Activated T-cell treated with anti-CD3 and anti-CD28 coated beads, Interleukin-2, amount 50 U/mL, for 48 hours (primary cell): Measurements from ENCODE around the gene CSNK1D.

Experiments used
- DNase-seq, 2 experiments: peaks; one replicate each; pipeline ENCODE4 v3.0.0-alpha.2; 2020

The CSNK1D gene

GRCh38 chr17:82309656-82310570, 36.4 kb upstream of the CSNK1D start:
- no peak for DNase-seq

DNA sequence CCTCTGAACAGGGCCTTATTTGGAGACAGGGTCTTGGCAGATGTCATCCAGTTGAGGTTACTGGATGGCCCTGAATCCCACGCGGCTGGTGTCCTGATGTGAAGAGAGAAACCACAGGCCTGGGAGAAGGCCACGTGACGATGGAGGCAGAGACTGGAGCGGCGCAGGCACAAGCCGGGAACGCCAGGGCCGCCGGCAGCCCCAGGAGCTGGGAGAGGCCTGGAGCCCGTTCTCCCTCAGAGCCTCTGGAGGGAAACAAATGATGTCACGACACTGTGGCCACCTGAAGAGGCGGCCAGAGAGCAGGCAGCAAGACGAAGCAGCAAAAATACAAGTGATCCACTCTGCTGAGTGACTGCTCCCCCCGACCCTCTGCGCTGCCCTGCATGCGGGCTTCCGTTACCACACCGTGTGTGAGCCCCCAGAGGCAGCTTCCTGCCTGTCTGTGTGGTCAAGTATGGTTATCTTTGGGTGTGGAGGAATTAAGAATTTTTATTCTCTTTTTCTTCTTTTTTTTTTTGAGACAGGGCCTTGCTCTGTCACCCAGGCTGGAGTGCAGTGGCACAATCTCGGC, 32.3 kb upstream of the CSNK1D start:
- DNase-seq = peak in 1 of 2 experiments; percentile 42

DNA sequence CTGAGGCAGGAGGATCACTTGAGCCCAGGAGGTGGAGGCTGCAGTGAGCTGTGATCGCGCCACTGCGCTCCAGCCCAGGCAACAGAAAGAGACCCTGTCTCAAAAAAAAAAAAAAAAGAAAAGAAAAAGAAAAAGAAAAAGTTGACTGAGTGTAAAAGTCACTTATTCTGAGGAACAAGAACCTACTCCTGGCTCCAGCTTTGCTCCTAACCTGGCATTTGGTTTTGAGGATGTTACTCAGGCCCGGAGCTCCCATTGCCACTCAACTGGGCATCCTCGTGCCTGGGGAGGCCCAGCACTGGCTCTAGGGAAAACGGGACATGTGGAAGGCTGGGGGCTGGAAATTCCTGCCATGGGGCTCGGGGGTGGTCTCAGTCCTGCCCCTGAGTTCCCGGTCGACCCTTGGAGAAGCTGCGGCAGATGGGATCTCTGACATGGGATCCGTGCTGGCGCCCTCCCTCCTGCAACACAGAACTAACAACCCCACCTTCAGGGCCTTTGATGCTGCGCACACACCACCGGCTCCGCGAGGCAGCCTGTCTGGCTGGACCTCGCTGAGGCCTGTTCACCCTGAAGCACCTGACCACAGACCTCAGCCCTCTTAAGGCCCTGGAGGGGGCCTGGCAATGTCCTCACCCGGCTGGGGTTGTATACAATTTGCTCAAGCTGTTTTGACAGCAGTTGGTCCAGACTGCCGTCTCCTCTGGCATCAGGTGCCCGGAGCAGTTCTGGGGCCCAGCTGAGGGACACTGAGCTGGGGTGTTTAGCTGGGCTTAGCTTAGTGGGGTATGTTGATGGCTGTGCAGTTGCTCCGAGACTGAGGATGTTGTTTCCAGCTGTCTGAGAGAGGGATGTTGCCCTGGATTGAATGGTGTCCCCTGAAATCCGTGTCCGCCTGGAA, 31.6 kb upstream of the CSNK1D start:
- no peak for DNase-seq

- no peak for DNase-seq
These were observed 30.7 kb upstream of the CSNK1D start for GRCh38 chr17:82303944-82304808.

GRCh38 chr17:82302991-82303943, 29.8 kb upstream of the CSNK1D start:
- DNase-seq = peak; percentile 69 to 71

DNA sequence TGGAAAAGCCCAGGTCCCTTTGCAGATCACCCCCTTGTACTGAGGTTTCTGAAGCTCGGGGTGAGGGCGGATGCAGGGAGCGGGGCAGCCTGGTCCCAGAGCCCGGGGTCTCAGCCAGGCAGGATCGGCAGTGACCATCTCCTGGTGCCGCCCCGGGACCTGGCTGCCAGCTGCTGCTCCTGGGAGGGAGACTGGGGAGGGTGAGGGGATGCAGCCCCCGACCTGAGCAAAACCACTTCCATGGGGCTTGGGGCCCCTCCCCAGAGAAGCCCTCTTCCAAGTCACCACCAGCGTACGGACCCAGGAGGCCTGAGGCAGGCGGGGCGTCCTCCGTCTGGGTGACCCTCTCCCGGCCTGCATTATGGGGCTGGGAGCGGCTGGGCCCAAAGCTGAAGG, 29.1 kb upstream of the CSNK1D start:
- DNase-seq = no peak

- DNase-seq = peak; percentile 87
These were observed 28.5 kb upstream of the CSNK1D start for GRCh38 chr17:82301916-82302567.

GRCh38 chr17:82301300-82301915, 27.9 kb upstream of the CSNK1D start:
- DNase-seq = peak in 1 of 2 experiments; percentile 52

GRCh38 chr17:82300707-82301270, 27.3 kb upstream of the CSNK1D start:
- peak; percentile 85 to 86 for DNase-seq

- DNase-seq = no peak
These were observed 26.7 kb upstream of the CSNK1D start for GRCh38 chr17:82300228-82300627.

- DNase-seq = no peak
These were observed 26.0 kb upstream of the CSNK1D start for GRCh38 chr17:82299452-82299851.

DNA sequence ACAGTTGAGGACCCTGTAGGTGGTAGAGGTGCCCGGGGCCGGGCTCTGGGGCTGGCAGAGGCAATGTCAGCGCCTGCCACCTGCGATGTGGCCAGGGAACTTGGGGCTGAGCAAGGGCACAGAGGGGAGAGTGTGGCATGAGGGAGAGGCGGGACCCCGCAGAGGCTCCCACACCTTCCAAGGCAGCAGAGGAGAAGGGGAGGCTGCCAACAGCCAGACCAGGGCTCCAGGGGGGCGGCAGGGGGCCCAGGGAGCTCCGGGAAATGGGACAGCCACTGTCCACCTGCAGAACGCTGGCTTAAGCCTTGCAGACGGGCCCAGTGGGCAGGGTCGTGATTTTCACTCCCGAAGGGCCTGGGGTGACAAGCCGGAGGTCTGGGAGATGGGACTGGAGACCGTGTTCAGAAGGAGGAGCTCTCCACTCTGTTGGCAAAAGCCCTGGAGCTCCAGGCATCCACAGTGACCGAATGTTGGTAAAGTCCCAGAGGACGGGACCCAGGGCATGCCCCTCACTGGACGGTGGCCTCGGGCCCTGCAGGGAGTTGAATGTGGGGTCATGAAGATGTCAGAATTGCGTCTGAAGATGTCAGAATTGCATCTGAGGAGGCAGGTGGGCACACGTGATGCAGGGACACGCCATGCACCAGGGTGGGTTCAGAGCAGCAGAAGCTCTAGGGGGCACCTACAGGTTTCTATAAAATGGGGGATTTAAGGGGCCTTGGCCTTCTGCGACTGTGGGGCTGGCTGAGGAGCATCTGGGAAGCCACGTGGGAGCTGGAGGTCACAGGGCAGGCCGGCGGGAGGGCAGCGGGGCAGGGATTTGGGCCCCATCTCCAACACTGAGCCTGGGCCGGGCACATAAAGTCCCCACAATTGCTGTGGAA, 25.3 kb upstream of the CSNK1D start:
- peak; percentile 72 to 77 for DNase-seq

- DNase-seq = peak; percentile 93 to 94
These were observed 24.4 kb upstream of the CSNK1D start for GRCh38 chr17:82297714-82298537.

GRCh38 chr17:82297280-82297713, 23.8 kb upstream of the CSNK1D start:
- DNase-seq = peak; percentile 91 to 95

- no peak for DNase-seq
These were observed 23.2 kb upstream of the CSNK1D start for GRCh38 chr17:82296511-82297279.

GRCh38 chr17:82295472-82295814, 21.9 kb upstream of the CSNK1D start:
- DNase-seq = no peak
